ENCODE results near the gene DHRS9. TPM values are rescaled to one million over a fixed set of nuclear protein-coding genes. Genes with fewer than 3 reads are reported as not detected.

The DHRS9 gene
- total RNA-seq, 1 donor from 2014 or later: not detected

DNA sequence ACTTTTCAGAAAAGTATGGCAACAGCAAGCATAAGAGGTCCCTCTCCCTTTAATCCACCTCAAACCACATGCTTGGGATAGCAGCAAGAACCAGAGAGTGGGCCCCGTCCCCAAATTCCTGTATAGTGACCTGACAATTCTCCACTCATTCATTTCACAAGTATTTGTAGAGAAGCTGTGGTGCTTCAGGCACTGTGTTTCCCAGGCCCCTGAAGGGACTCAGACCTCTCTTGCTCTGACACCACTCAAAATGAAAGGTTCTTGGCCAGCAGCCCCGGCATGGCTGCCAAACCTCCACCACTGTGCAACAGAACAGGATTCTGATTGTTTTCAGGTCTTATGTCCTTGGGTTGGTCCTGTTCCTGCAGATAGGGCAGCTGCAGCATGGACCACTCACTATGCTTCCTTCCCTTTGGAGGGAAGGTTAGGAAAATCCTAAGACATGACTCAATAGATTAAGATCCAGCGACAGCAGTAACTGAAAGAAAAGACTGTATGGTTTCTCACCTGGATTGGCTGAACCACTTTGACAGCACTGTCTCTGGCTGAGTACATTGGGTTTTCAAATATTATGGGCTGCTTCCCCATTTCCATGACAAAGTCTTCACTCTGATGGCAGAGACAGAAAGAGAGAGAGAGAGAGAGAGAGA, 67.6 kb downstream of the DHRS9 start:
- Histone ChIP-seq H3K36me3 (ENCODE audit: control insufficient read depth, insufficient read depth, low read length) (no peaks in the 10 kb centered on the region), H3K4me3 (ENCODE audit: low read depth, low read length) (no peak overlapping the region), H3K27me3 (ENCODE audit: control insufficient read depth, insufficient read depth, low read length) (no peaks in the 10 kb centered on the region)
- TF ChIP-seq, protein P1, sequence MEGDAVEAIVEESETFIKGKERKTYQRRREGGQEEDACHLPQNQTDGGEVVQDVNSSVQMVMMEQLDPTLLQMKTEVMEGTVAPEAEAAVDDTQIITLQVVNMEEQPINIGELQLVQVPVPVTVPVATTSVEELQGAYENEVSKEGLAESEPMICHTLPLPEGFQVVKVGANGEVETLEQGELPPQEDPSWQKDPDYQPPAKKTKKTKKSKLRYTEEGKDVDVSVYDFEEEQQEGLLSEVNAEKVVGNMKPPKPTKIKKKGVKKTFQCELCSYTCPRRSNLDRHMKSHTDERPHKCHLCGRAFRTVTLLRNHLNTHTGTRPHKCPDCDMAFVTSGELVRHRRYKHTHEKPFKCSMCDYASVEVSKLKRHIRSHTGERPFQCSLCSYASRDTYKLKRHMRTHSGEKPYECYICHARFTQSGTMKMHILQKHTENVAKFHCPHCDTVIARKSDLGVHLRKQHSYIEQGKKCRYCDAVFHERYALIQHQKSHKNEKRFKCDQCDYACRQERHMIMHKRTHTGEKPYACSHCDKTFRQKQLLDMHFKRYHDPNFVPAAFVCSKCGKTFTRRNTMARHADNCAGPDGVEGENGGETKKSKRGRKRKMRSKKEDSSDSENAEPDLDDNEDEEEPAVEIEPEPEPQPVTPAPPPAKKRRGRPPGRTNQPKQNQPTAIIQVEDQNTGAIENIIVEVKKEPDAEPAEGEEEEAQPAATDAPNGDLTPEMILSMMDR (IDR thresholded peaks at IDR 0.05; ENCODE audit: insufficient read depth, low read length, poor library complexity, severe bottlenecking): no peak
- DNase-seq (ENCODE audit: low read depth): no peak

- Histone ChIP-seq H3K27me3 (ENCODE audit: control insufficient read depth, insufficient read depth, low read length) (no peaks in the 10 kb centered on the region), H3K4me3 (ENCODE audit: low read depth, low read length) (no peak overlapping the region), H3K36me3 (ENCODE audit: control insufficient read depth, insufficient read depth, low read length) (no peaks in the 10 kb centered on the region)
- no peak for DNase-seq (ENCODE audit: low read depth)
- TF ChIP-seq, protein P1 (IDR thresholded peaks at IDR 0.05; ENCODE audit: insufficient read depth, low read length, poor library complexity, severe bottlenecking): no peak
Measured at GRCh38 chr2:169137924-169138323, 68.6 kb downstream of the DHRS9 start.

DNA sequence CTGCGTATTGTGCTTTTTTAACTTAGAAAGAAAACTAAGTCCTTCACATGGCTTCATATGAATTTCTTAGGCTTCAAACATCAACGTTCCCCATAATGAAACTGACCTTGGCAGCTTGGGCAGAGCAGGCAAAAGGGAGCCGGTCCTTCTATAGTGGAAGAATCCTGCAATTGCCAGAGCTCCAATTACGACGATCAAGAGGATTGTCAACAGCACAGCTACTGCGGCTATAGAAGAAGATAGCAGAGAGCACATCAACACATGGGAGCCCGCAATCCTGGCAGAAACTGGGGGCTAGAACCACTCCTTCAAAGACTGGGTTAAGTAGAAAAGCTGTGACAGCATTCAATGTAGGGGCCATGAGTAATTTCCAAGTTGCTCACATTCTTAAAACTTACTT, 69.8 kb downstream of the DHRS9 start:
- no peaks in the 10 kb centered on the region for H3K36me3 ChIP-seq (ENCODE audit: control insufficient read depth, insufficient read depth, low read length)
- no peak overlapping the region for H3K4me3 ChIP-seq (ENCODE audit: low read depth, low read length)
- no peaks in the 10 kb centered on the region for H3K27me3 ChIP-seq (ENCODE audit: control insufficient read depth, insufficient read depth, low read length)
- no peak for DNase-seq (ENCODE audit: low read depth)
- TF ChIP-seq, protein P1 (IDR thresholded peaks at IDR 0.05; ENCODE audit: insufficient read depth, low read length, poor library complexity, severe bottlenecking): no peak

DNA sequence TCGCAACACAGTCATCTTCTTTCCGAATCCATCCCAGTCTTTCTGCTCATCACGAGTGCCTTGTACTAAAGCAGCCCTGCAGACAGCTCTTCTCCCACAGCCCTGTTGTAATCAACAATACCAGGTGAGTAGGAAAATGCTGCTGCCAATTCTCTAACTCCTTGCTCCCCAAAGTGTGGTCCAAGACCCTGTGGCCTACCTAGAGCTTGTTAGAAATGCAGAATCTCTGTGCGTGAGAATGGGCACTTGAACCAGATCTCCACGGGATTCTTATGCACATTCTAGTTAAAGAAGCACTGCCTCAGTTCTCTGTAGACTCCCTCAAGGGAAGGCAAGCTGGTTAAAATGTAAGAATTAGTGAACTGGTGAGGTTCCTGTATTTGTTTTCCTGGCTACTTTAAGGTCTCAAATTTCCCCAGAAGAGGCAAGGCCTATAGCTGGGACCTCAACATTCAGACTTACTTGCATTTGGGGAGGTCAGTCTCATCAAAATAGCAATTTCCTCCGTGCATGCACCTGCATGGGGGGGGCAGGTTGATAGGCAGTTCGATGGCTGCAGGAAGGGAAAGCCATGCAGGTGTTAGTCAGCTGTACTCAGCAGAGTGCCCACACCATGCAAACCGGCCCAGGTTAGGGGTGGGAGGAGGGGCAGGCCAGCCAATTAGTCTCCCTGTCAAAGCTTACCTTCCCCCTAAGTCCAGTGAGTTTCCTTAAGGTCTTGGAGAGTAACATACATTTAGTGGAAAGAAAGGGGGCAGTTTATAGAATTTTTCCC, 70.8 kb downstream of the DHRS9 start:
- Histone ChIP-seq H3K36me3 (ENCODE audit: control insufficient read depth, insufficient read depth, low read length) (no peaks in the 10 kb centered on the region), H3K4me3 (ENCODE audit: low read depth, low read length) (no peak overlapping the region), H3K27me3 (ENCODE audit: control insufficient read depth, insufficient read depth, low read length) (no peaks in the 10 kb centered on the region)
- DNase-seq (ENCODE audit: low read depth): no peak
- TF ChIP-seq, protein P1 (IDR thresholded peaks at IDR 0.05; ENCODE audit: insufficient read depth, low read length, poor library complexity, severe bottlenecking): no peak

- DNase-seq (ENCODE audit: low read depth): no peak
- TF ChIP-seq, protein P1 (IDR thresholded peaks at IDR 0.05; ENCODE audit: insufficient read depth, low read length, poor library complexity, severe bottlenecking): peak; percentile 89
- Histone ChIP-seq H3K36me3 (ENCODE audit: control insufficient read depth, insufficient read depth, low read length) (no peaks in the 10 kb centered on the region), H3K27me3 (ENCODE audit: control insufficient read depth, insufficient read depth, low read length) (no peaks in the 10 kb centered on the region), H3K4me3 (ENCODE audit: low read depth, low read length) (no peak overlapping the region)
Measured at GRCh38 chr2:169141713-169142352, 72.5 kb downstream of the DHRS9 start.

All from kidney epithelial cell (primary cell).